DOHH2 (cell line): Measurements from ENCODE around the gene REPIN1.

Source experiments
- CTCF ChIP-seq: fragments of 200-600 bp; sonication (generic); IDR thresholded peaks from one replicate; pipeline ENCODE4 v1.5.1; 2014; ENCODE audit warnings: antibody characterized with exemption, mild to moderate bottlenecking, low read depth, low read length; ENCODE audit not compliant: poor library complexity, severe bottlenecking
- EZH2phosphoT487 ChIP-seq: fragments of 200-600 bp; sonication (generic); IDR thresholded peaks from 2 replicates; pipeline ENCODE4 v1.6.1; 2017; ENCODE audit warnings: borderline replicate concordance, mild to moderate bottlenecking, antibody characterized with exemption, low read length, moderate library complexity, mixed read lengths

GRCh38 chr7:150323682-150324372 is 44.8 kb upstream of the REPIN1 start:
- no peak for TF ChIP-seq CTCF
- no peak for TF ChIP-seq EZH2phosphoT487
